Astrocyte (in vitro differentiated cells and primary cell): ENCODE data around the gene TMA7B. TPM values are rescaled to one million over a fixed set of nuclear protein-coding genes. Genes with fewer than 3 reads are reported as not detected.

Experiments
- DNase-seq: peaks from one replicate; pipeline ENCODE4 v3.0.0-alpha.2; 2010; ENCODE audit warnings: low read depth
- FAIRE-seq: peaks from 2 replicates; lab custom pipeline; 2011; peaks lifted over from hg19 to GRCh38; lab: Jason Lieb, UNC
- H2AFZ ChIP-seq: 2 replicates; pipeline ENCODE4 v1.6.0; 2012; ENCODE audit warnings: low read depth, low read length, inconsistent platforms
- H3K27ac ChIP-seq: 2 replicates; pipeline ENCODE4 v1.5.1; 2011; ENCODE audit warnings: low read depth, low read length, inconsistent platforms
- H3K27me3 ChIP-seq: 2 replicates; pipeline ENCODE4 v1.6.0; 2011; ENCODE audit warnings: low read length, inconsistent platforms; ENCODE audit not compliant: insufficient read depth
- H3K36me3 ChIP-seq: 2 replicates; pipeline ENCODE4 v1.5.1; 2011; ENCODE audit warnings: low read length, inconsistent platforms; ENCODE audit not compliant: insufficient read depth
- H3K4me1 ChIP-seq: 2 replicates; pipeline ENCODE4 v1.5.1; 2011; ENCODE audit warnings: low read length, inconsistent platforms; ENCODE audit not compliant: insufficient read depth
- H3K4me2 ChIP-seq: 2 replicates; pipeline ENCODE4 v1.6.0; 2012; ENCODE audit warnings: low read length, inconsistent platforms
- H3K4me3 ChIP-seq: 2 replicates; pipeline ENCODE4 v1.5.1; 2011; ENCODE audit warnings: low read depth, mild to moderate bottlenecking, low read length, inconsistent platforms; ENCODE audit not compliant: insufficient read depth
- H3K79me2 ChIP-seq: 2 replicates; pipeline ENCODE4 v1.6.0; 2012; ENCODE audit warnings: mild to moderate bottlenecking, low read length, inconsistent platforms; ENCODE audit not compliant: insufficient read depth
- H3K9ac ChIP-seq: 2 replicates; pipeline ENCODE4 v1.6.0; 2012; ENCODE audit warnings: mild to moderate bottlenecking, low read length, inconsistent platforms
- H3K9me3 ChIP-seq: 2 replicates; pipeline ENCODE4 v1.5.1; 2012; ENCODE audit warnings: low read depth, mild to moderate bottlenecking, low read length, inconsistent platforms; ENCODE audit not compliant: insufficient read depth
- H4K20me1 ChIP-seq: 2 replicates; pipeline ENCODE4 v1.6.0; 2012; ENCODE audit warnings: low read length, inconsistent platforms; ENCODE audit not compliant: insufficient read depth
- H3K27ac Mint-ChIP-seq: one replicate; pipeline ENCODE4 v1.8.0; 2021; ENCODE audit warnings: mild to moderate bottlenecking, mixed read lengths; ENCODE audit not compliant: unreplicated experiment
- H3K27me3 Mint-ChIP-seq: one replicate; pipeline ENCODE4 v1.8.0; 2021; ENCODE audit warnings: low read depth, mixed read lengths; ENCODE audit not compliant: unreplicated experiment
- H3K36me3 Mint-ChIP-seq: one replicate; pipeline ENCODE4 v1.8.0; 2021; ENCODE audit warnings: low read depth, mixed read lengths; ENCODE audit not compliant: unreplicated experiment
- H3K4me1 Mint-ChIP-seq: one replicate; pipeline ENCODE4 v1.8.0; 2021; ENCODE audit warnings: low read depth, mixed read lengths; ENCODE audit not compliant: unreplicated experiment
- H3K4me3 Mint-ChIP-seq: one replicate; pipeline ENCODE4 v1.8.0; 2021; ENCODE audit warnings: mild to moderate bottlenecking, moderate library complexity, mixed read lengths; ENCODE audit not compliant: unreplicated experiment
- H3K9me3 Mint-ChIP-seq: one replicate; pipeline ENCODE4 v1.8.0; 2021; ENCODE audit warnings: mild to moderate bottlenecking, mixed read lengths; ENCODE audit not compliant: unreplicated experiment
- CTCF ChIP-seq: IDR thresholded peaks from 2 replicates; pipeline ENCODE4 v1.5.1; 2011; ENCODE audit warnings: low read depth, mild to moderate bottlenecking, inconsistent platforms, low read length, moderate library complexity; ENCODE audit not compliant: insufficient read depth
- EZH2 ChIP-seq: IDR thresholded peaks from 2 replicates; pipeline ENCODE4 v1.6.1; 2012; ENCODE audit warnings: mild to moderate bottlenecking, low read length, inconsistent platforms; ENCODE audit not compliant: insufficient read depth
- total RNA-seq: library from RNA; stranded (reverse); gene quantifications from 2 replicates; pipeline ENCODE4 v1.2.1, GENCODE V29; 2021

TMA7B gene
- total RNA-seq, 1 donor from 2014 or later, result not detected

- no peaks in the 10 kb centered on the region for H4K20me1 ChIP-seq
- no peaks in the 10 kb centered on the region for H3K36me3 ChIP-seq
- DNase-seq, result no peak
- H3K27ac ChIP-seq, result no peak overlapping the region
- no peaks in the 10 kb centered on the region for H3K9me3 ChIP-seq
- H3K4me3 ChIP-seq, result no peak overlapping the region
- no peak overlapping the region for H2AFZ ChIP-seq
- Mint-ChIP-seq H3K36me3 (no peaks in the 10 kb centered on the region), H3K4me3 (no peak overlapping the region), H3K27ac (no peak overlapping the region), H3K4me1 (peaks cover 7% of the 10 kb centered on the region), H3K9me3 (no peaks in the 10 kb centered on the region), H3K27me3 (peaks cover 26% of the 10 kb centered on the region)
- no peak overlapping the region for H3K9ac ChIP-seq
- no peak for FAIRE-seq
- no peaks in the 10 kb centered on the region for H3K79me2 ChIP-seq
- H3K4me2 ChIP-seq, result no peak overlapping the region
- H3K27me3 ChIP-seq, result peaks cover 38% of the 10 kb centered on the region
- H3K4me1 ChIP-seq, result no peaks in the 10 kb centered on the region
- TF ChIP-seq EZH2 (no peak), CTCF (no peak)
Observed at GRCh38 chr22:39917776-39918495, 42.3 kb upstream of the TMA7B start.

GRCh38 chr22:39920134-39920743 lies 40.0 kb upstream of the TMA7B start:
- H3K9me3 ChIP-seq, result no peaks in the 10 kb centered on the region
- H3K79me2 ChIP-seq, result no peaks in the 10 kb centered on the region
- no peaks in the 10 kb centered on the region for H4K20me1 ChIP-seq
- Mint-ChIP-seq H3K4me3 (no peak overlapping the region), H3K27me3 (peaks cover 32% of the 10 kb centered on the region), H3K9me3 (peaks cover 1% of the 10 kb centered on the region), H3K4me1 (peaks cover 2% of the 10 kb centered on the region), H3K27ac (no peak overlapping the region), H3K36me3 (no peaks in the 10 kb centered on the region)
- no peak overlapping the region for H2AFZ ChIP-seq
- TF ChIP-seq CTCF, result no peak
- TF ChIP-seq EZH2, result no peak
- no peak overlapping the region for H3K9ac ChIP-seq
- no peak for FAIRE-seq
- H3K4me2 ChIP-seq, result no peak overlapping the region
- no peak for DNase-seq
- peaks cover 40% of the 10 kb centered on the region for H3K27me3 ChIP-seq
- H3K4me3 ChIP-seq, result no peak overlapping the region
- H3K4me1 ChIP-seq, result no peaks in the 10 kb centered on the region
- no peak overlapping the region for H3K27ac ChIP-seq
- no peaks in the 10 kb centered on the region for H3K36me3 ChIP-seq

GRCh38 chr22:39923696-39924095 lies 36.5 kb upstream of the TMA7B start:
- H3K9me3 Mint-ChIP-seq, result peaks cover 1% of the 10 kb centered on the region
- FAIRE-seq, result no peak
- Histone ChIP-seq H3K27me3 (peaks cover 59% of the 10 kb centered on the region), H3K9me3 (no peaks in the 10 kb centered on the region), H3K27ac (no peak overlapping the region), H4K20me1 (no peaks in the 10 kb centered on the region), H3K4me3 (no peak overlapping the region), H3K79me2 (no peaks in the 10 kb centered on the region), H3K36me3 (no peaks in the 10 kb centered on the region), H3K4me1 (no peaks in the 10 kb centered on the region), H3K4me2 (no peak overlapping the region), H2AFZ (no peak overlapping the region), H3K9ac (no peak overlapping the region)
- no peak overlapping the region for H3K27ac Mint-ChIP-seq
- H3K4me1 Mint-ChIP-seq, result no peaks in the 10 kb centered on the region
- TF ChIP-seq CTCF (no peak), EZH2 (no peak)
- no peak for DNase-seq
- H3K27me3 Mint-ChIP-seq, result peaks cover 35% of the 10 kb centered on the region
- no peaks in the 10 kb centered on the region for H3K36me3 Mint-ChIP-seq
- no peak overlapping the region for H3K4me3 Mint-ChIP-seq
